Endothelial cell of umbilical vein (primary cell): ENCODE measurements around the gene MKNK1.

Experiments used
- CTCF ChIP-seq, 2 donors: IDR thresholded peaks; 1 replicate in 1 of 2; 2 replicates in 1 of 2; pipeline ENCODE4 v1.5.1; 2011; ENCODE audit warnings: low read length in 2 of 2, mild to moderate bottlenecking in 2 of 2, moderate library complexity in 2 of 2, control low read depth in 1 of 2, inconsistent platforms in 1 of 2, low read depth in 1 of 2; ENCODE audit not compliant: insufficient read depth in 1 of 2; ENCODE audit errors: extremely low read depth in 1 of 2
- JUN ChIP-seq: IDR thresholded peaks from 2 replicates; pipeline ENCODE4 v1.6.1; 2011; ENCODE audit warnings: borderline replicate concordance, low read depth; ENCODE audit not compliant: insufficient read length, insufficient read depth
- MAX ChIP-seq: IDR thresholded peaks from 2 replicates; pipeline ENCODE4 v1.6.1; 2011; ENCODE audit not compliant: insufficient read depth, insufficient read length
- POLR2A ChIP-seq: IDR thresholded peaks from 2 replicates; pipeline ENCODE4 v1.6.1; 2012; ENCODE audit warnings: low read depth, mild to moderate bottlenecking, control low read depth, low read length
- POLR2AphosphoS5 ChIP-seq: IDR thresholded peaks from 2 replicates; pipeline ENCODE4 v1.6.1; 2012; ENCODE audit warnings: low read depth, mild to moderate bottlenecking, control low read depth, low read length, moderate library complexity; ENCODE audit not compliant: insufficient read depth

- TF ChIP-seq POLR2AphosphoS5 (no peak), CTCF (IDR thresholded peaks at IDR 0.05; ENCODE audit: extremely low read depth in 1 of 2, insufficient read depth in 1 of 2, low read depth in 1 of 2, low read length in 2 of 2) (no peak), MAX (no peak), POLR2A (no peak), JUN (no peak)
Measured at GRCh38 chr1:46543382-46543760, 60.7 kb downstream of the MKNK1 start.
